ENCODE results near the gene H2AZ1. TPM values are rescaled to one million over a fixed set of nuclear protein-coding genes. Genes with fewer than 3 reads are reported as not detected.
"Not testable (repeated sequence)": the region's sequence is repeated elsewhere in the genome, so short reads cannot be mapped to it uniquely, and the experiment has no call there.

The H2AZ1 gene
- total RNA-seq, 2 experiments from 2014 or later: 426 to 554 TPM

DNA sequence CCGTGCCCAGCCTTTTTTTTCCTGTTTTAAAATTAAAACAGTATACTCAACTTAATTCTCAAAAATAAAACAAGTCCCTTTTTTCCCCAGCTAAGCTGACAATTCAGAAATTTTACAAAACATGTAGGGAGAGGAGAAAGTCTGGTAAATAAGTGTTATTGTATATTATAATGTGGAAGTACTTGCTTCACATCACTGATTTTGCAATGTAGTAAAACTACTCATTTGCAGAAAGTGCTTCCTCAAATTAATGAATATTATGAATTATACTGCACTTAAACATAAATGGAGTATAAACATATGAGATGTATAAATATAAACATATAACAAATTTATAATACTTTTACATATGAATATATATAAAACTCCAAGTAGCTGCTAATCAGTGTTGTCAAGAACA, 11.6 kb upstream of the H2AZ1 start:
- no peak for DNase-seq
- peaks cover 12% of the 10 kb centered on the region for H3K27me3 Mint-ChIP-seq
- peaks cover 21% of the 10 kb centered on the region for H3K4me1 Mint-ChIP-seq
- POLR2A ChIA-PET: no interaction called here
- no peak overlapping the region for H3K27ac Mint-ChIP-seq
- H3K9me3 Mint-ChIP-seq: peaks cover 8% of the 10 kb centered on the region
- peaks cover 6% of the 10 kb centered on the region for H3K36me3 Mint-ChIP-seq (ENCODE audit: low read depth)
- CTCF ChIA-PET: interaction anchor here (1.0 kb wide), 1 partner anchor 10 kb away, joined by 3 read pairs; no protein-coding TSS in a partner anchor
- H3K4me3 Mint-ChIP-seq: no peak overlapping the region

DNA sequence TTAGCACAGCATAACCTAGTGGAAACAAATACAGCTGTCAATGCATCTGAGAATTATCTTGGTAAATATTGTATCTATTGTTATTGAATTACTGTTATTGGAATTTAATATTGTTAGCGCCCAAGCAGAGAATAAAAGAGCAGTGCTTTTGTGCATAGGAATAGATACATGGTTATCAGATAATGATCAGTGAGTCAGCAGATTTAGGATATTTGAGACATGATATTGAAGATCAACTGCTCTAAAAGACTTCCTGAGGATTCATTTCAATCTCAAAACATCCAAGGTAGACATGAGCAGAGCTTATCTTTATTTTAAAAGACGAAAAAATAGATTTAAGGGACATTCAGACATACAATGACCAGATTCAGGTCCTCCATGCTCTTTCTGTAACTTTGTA, 10.6 kb upstream of the H2AZ1 start:
- H3K27ac Mint-ChIP-seq: no peak overlapping the region
- H3K36me3 Mint-ChIP-seq (ENCODE audit: low read depth): peaks cover 11% of the 10 kb centered on the region
- no peak for DNase-seq
- peaks cover 10% of the 10 kb centered on the region for H3K9me3 Mint-ChIP-seq
- no peak overlapping the region for H3K4me3 Mint-ChIP-seq
- H3K4me1 Mint-ChIP-seq: peaks cover 12% of the 10 kb centered on the region
- ChIA-PET POLR2A (no interaction called here), CTCF (interaction anchor here (0.9 kb wide), 1 partner anchor 133 kb away, joined by 3 read pairs; no protein-coding TSS in a partner anchor)
- H3K27me3 Mint-ChIP-seq: peaks cover 10% of the 10 kb centered on the region

DNA sequence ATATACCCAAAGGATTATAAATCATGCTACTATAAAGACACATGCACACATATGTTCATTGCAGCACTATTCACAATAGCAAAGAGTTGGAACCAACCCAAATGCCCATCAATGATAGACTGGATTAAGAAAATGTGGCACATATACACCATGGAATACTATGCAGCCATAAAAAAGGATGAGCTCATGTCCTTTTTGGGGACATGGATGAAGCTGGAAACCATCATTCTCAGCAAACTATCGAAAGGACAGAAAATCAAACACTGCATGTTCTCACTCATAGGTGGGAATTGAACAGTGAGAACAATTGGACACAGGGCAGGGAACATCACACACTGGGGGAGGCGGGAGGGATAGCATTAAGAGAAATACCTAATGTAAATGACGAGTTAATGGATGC, 8.1 kb upstream of the H2AZ1 start:
- not testable (repeated sequence) for H3K27ac Mint-ChIP-seq

DNA sequence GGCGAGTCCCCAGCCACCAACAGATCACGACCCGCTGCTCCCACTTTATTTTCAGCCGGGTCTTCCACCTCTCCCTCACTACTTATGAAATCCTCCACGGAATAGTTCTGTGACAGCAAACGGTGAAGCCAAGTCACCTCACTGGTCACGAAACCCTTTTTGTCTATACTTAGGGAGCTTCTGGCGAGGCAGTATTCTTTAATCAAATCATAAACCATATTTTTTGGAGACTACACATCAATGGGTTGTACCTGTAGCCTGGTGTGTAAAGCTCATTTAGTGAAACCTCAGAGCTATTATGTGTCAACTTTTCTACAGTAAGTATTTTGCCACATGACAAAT, 809 bp upstream of the H2AZ1 start:
- no peak for DNase-seq
- ChIA-PET CTCF (interaction anchor here (1.0 to 1.8 kb wide), 2 partner anchors 10 to 145 kb away, joined by 3 to 5 read pairs; no protein-coding TSS in a partner anchor), POLR2A (interaction anchor here (1.0 to 1.1 kb wide), 2 partner anchors 15 to 134 kb away, joined by 4 read pairs; partner anchors contain the start of gene DAPP1)
- Mint-ChIP-seq H3K4me1 (peaks cover 18% of the 10 kb centered on the region), H3K9me3 (peaks cover 2% of the 10 kb centered on the region), H3K27ac (no peak overlapping the region), H3K27me3 (no peaks in the 10 kb centered on the region), H3K36me3 (ENCODE audit: low read depth) (peaks cover 3% of the 10 kb centered on the region), H3K4me3 (no peak overlapping the region)

More for the DNA sequence above, 8.1 kb upstream of the H2AZ1 start:
- DNase-seq, H3K4me3 Mint-ChIP-seq, H3K4me1 Mint-ChIP-seq, POLR2A ChIA-PET, CTCF ChIA-PET: not testable (repeated sequence)
- Mint-ChIP-seq H3K9me3 (peaks cover 10% of the 10 kb centered on the region), H3K36me3 (ENCODE audit: low read depth) (peaks cover 11% of the 10 kb centered on the region), H3K27me3 (peaks cover 10% of the 10 kb centered on the region)

DNA sequence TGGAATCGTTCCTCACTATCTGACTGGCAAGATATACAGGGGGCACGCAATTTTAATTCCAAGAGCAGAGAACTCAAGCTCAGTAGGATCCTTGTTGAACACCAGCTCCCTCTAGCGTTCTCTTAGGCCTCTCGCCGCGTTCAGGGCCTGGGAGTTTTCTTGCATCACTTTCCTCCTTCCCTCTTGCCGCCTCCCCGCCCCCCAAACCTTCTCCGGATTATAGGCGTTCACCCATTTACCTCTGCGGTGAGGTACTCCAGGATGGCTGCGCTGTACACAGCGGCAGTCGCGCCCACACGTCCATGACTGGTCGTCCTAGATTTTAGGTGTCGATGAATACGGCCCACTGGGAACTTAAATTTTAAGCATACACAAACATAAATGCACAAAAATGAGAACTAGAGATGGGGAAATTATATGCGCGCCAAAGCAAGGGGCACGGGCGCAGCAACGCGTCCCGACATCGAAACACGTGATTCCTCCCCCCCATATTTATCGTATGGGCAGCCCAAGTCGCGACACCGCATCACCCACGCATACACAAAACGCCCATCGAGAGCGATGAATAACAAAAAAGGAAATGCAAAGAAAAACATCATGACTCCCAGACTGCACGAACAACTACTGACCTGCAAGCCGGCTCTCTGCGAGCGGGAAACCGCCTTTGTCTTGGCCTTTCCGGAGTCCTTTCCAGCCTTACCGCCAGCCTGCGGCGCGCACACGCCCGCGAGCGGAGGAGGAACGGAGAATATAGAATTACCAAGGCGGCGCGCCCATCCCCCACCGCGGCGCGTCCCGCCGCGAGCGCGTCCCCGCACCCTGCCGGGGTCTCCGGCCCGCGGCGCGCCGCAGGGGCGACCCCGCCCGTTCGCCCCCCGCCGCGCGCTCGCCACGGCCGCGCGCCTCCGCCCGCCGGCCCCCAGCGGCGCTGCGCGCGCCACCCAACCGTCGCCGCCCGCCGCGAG, 759 bp downstream of the H2AZ1 start:
- H3K4me3 Mint-ChIP-seq: no peak overlapping the region
- H3K9me3 Mint-ChIP-seq: peaks cover 4% of the 10 kb centered on the region
- peaks cover 30% of the 10 kb centered on the region for H3K4me1 Mint-ChIP-seq
- POLR2A ChIA-PET: interaction anchor here (1.4 kb wide), 1 partner anchor 132 kb away, joined by 8 read pairs; the partner anchor contains the start of gene DAPP1
- H3K27ac Mint-ChIP-seq: no peak overlapping the region
- no peaks in the 10 kb centered on the region for H3K27me3 Mint-ChIP-seq
- CTCF ChIA-PET: interaction anchor here (0.5 to 1.8 kb wide), 12 partner anchors 10 to 386 kb away, joined by 3 to 16 read pairs (median 4); partner anchors contain the start of genes LAMTOR3 and TRMT10A
- peaks cover 12% of the 10 kb centered on the region for H3K36me3 Mint-ChIP-seq (ENCODE audit: low read depth)
- peak; percentile 94 for DNase-seq

DNA sequence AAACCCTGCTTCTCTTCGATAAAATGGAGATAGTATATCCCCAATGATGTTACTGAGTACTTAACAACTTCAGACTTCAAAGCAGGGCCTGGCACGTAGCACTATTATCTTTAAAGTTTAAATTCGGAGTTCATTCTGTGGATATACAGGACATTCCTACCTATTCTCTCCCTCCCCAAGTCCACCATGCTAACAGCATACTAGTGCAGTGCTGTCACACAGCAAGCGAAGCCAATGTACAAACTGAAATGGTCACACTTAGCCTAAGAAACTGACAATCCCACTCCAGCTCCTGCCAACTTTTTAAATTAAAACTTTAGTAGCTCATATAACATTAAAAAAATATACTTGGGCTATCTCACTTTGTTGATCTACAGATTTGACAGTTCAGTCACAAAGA, 2.5 kb downstream of the H2AZ1 start:
- Mint-ChIP-seq H3K9me3 (peaks cover 10% of the 10 kb centered on the region), H3K4me3 (no peak overlapping the region), H3K27ac (no peak overlapping the region), H3K36me3 (ENCODE audit: low read depth) (peaks cover 28% of the 10 kb centered on the region), H3K27me3 (no peaks in the 10 kb centered on the region), H3K4me1 (peaks cover 47% of the 10 kb centered on the region)
- ChIA-PET POLR2A (interaction anchor here (0.6 to 2.3 kb wide), 2 partner anchors 31 to 53 kb away, joined by 8 to 12 read pairs; partner anchors contain the start of gene LAMTOR3), CTCF (interaction anchor here (0.6 to 3.1 kb wide), 7 partner anchors 8 to 952 kb away, joined by 3 to 16 read pairs (median 8); partner anchors contain the start of genes DAPP1, METAP1 and TRMT10A)
- DNase-seq: no peak

DNA sequence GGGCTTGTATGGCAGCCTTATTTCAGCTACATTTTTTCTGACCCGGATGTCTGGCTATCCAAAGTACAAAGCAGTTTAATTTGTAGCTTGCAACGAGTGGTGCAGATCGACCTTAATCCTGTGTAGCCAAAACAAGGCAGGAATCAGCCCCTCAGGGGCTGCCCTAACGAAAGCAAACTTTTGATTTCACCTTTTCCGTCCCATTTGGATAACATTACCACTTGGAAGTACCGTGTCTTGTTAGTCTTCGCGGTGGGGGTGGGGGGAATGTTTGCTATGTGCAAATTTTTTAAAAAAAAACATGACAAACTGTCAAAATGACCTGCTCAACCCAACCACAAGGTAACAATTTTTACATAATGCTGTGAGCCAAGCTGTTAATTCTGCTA, 2.9 kb downstream of the H2AZ1 start:
- peaks cover 48% of the 10 kb centered on the region for H3K4me1 Mint-ChIP-seq
- CTCF ChIA-PET: interaction anchor here (0.6 to 3.1 kb wide), 6 partner anchors 8 to 952 kb away, joined by 3 to 13 read pairs (median 4); partner anchors contain the start of genes DAPP1, METAP1 and TRMT10A
- no peak for DNase-seq
- peaks cover 10% of the 10 kb centered on the region for H3K9me3 Mint-ChIP-seq
- POLR2A ChIA-PET: interaction anchor here (0.5 to 2.3 kb wide), 5 partner anchors 30 to 146 kb away, joined by 3 to 12 read pairs (median 5); partner anchors contain the start of genes DAPP1 and LAMTOR3
- H3K4me3 Mint-ChIP-seq: no peak overlapping the region
- no peak overlapping the region for H3K27ac Mint-ChIP-seq
- H3K36me3 Mint-ChIP-seq (ENCODE audit: low read depth): peaks cover 30% of the 10 kb centered on the region
- H3K27me3 Mint-ChIP-seq: no peaks in the 10 kb centered on the region

DNA sequence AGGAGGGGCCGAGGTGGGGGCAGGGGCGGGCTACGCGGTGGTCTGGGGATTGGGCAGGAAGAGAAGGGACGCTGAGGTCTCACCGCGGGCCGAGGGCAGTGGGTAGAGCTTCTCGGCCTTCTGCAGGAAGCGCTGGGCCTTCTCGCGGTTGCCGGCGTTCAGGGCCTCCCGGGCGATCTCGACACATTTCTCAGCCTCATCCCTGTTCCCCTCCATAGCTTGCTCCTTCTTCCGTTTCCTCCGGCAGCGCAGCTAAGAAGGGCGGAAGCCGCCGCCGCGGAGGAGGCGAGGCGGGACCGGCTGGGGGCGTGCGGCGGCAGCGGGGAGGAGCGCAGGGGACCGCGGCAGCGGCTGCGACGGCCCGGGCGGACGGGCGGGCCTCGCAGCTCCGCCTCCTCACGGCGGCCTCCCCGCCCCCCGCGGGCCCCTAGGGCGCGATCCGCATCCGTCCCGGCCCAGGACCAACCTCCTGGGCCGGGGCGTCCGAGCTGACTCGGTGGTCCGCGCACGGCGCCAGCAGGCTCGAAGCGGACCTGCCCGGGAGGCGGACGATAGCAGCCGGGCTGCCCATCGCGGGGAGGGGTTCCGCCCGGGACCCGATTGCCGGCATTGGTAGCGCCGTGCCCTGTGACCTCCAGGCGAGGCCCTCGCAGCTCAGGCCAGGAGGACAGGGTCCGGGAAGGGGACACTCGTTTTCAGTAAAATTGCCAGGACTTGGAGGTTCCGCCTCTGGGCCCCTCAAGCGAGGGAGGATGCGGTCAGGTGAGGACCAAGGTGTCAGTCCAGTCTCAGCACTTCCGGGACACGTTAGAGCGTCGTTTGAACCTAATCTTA, 3.5 kb downstream of the H2AZ1 start, which contains the start of gene DNAJB14:
DNAJB14 (minus strand) TSS at position 263 of the 834 bp plus-strand sequence; CDS start at position 216, 47 bp downstream.
- Mint-ChIP-seq H3K4me1 (peaks cover 46% of the 10 kb centered on the region), H3K27me3 (no peaks in the 10 kb centered on the region), H3K4me3 (peak within 1 kb of the TSS; percentile 99), H3K9me3 (peaks cover 10% of the 10 kb centered on the region), H3K27ac (peak within 1 kb of the TSS; percentile 97), H3K36me3 (ENCODE audit: low read depth) (peaks cover 30% of the 10 kb centered on the region)
- ChIA-PET CTCF (interaction anchor here (0.6 to 3.1 kb wide), 7 partner anchors 8 to 386 kb away, joined by 3 to 13 read pairs (median 4); partner anchors contain the start of genes DAPP1 and TRMT10A), POLR2A (interaction anchor here (0.5 to 2.3 kb wide), 5 partner anchors 49 to 147 kb away, joined by 3 to 12 read pairs (median 4); partner anchors contain the start of genes DAPP1 and LAMTOR3)
- peak; percentile 81 for DNase-seq

DNA sequence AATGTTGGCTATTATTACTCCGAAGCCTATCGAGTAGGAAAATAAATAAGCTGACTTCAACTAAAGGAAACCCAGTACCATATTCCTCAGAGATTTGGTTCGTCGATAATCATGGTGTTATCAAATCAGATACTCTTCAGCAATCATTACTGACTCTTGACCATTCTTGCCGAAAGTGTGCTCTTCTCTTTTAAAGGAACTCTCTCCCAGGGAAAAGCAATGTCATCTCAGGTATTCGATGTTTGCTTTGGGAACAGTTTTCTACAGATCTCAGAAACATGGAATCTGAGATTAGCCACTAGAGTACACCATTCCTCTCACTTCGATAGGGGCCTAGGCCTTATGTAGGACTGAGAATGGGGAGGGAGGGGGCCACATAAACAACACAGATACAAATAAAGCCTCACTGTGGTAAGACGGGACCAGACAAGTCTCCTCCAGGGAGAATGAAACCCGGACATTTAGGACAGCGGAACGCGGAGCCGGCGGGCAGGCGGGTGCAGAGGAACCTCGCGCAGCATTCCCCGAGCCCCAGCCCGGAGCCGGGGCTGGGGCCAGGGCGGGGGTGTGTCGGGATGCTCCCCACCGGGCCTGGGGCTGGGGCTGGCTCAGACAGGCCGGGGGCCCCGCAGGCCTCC, 4.2 kb downstream of the H2AZ1 start:
- peak; percentile 17 for DNase-seq
- peaks cover 35% of the 10 kb centered on the region for H3K36me3 Mint-ChIP-seq (ENCODE audit: low read depth)
- peaks cover 10% of the 10 kb centered on the region for H3K9me3 Mint-ChIP-seq
- peaks cover 52% of the 10 kb centered on the region for H3K4me1 Mint-ChIP-seq
- H3K27me3 Mint-ChIP-seq: no peaks in the 10 kb centered on the region
- H3K27ac Mint-ChIP-seq: peak overlapping the region; percentile 97
- ChIA-PET POLR2A (interaction anchor here (1.0 to 1.3 kb wide), 2 partner anchors 48 to 129 kb away, joined by 4 to 5 read pairs; partner anchors contain the start of gene DAPP1), CTCF (interaction anchor here (0.8 to 3.1 kb wide), 4 partner anchors 33 to 382 kb away, joined by 3 to 13 read pairs (median 6); partner anchors contain the start of gene TRMT10A)
- peak overlapping the region; percentile 99 for H3K4me3 Mint-ChIP-seq

DNA sequence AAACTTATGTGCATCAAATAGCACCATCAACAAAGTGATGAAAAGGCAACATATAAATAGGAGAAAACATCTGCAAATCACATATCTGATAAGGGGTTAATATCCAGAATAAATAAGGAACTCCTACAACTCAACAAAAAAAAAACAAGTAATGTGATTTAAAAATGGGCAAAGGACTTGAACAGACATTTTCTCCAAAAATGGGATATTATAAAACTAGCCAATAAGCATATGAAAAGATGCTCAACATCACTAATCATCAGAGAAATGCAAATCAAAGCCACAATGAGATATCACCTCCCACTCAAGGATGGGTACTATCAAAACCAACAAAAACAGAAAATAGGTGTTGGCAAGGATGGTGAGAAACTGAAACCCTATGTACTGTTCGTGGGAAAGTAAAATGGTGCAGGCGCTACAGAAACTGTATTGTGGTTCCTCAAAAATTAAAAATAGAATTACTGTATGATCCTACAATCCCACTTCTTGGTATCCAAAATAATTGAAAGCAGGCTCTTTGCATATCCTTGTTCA, 6.1 kb downstream of the H2AZ1 start:
- no peak for DNase-seq
- Mint-ChIP-seq H3K4me1 (peaks cover 57% of the 10 kb centered on the region), H3K9me3 (peaks cover 10% of the 10 kb centered on the region), H3K27ac (no peak overlapping the region), H3K36me3 (ENCODE audit: low read depth) (peaks cover 41% of the 10 kb centered on the region), H3K4me3 (peak overlapping the region; percentile 99), H3K27me3 (no peaks in the 10 kb centered on the region)
- ChIA-PET CTCF (interaction anchor here (0.5 to 1.3 kb wide), 2 partner anchors 7 to 61 kb away, joined by 3 to 4 read pairs; no protein-coding TSS in a partner anchor), POLR2A (interaction anchor here (0.6 kb wide), 1 partner anchor 128 kb away, joined by 3 read pairs; no protein-coding TSS in a partner anchor)

DNA sequence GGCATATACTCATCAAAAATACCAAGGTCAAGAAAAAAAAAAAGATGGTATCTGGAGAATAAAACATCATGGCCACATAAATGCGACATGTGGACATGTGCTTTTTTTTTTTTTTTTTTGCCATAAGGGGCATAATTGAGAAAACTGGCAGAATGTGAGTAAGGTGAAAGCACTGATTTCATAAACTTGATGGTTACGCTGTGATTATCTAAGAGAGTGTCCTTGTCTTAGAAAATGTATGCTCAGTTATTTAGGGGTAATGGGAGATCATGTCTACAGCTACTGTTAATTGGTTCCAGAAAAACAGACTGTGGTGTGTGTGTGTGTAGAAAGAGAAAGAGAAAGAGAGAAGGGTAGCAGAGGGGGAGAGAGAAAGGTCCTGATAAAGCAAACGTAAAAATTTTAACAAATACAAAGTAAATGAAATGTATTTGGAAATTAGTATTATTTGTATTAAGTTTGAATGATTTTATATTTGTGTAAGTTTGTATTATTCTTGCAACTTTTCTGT, 11.8 kb downstream of the H2AZ1 start:
- H3K9me3 Mint-ChIP-seq: peaks cover 21% of the 10 kb centered on the region
- H3K27me3 Mint-ChIP-seq: no peaks in the 10 kb centered on the region
- CTCF ChIA-PET: interaction anchor here (0.6 to 3.1 kb wide), 4 partner anchors 9 to 425 kb away, joined by 3 to 16 read pairs (median 7); no protein-coding TSS in a partner anchor
- peaks cover 60% of the 10 kb centered on the region for H3K36me3 Mint-ChIP-seq (ENCODE audit: low read depth)
- H3K4me1 Mint-ChIP-seq: peaks cover 26% of the 10 kb centered on the region
- POLR2A ChIA-PET: no interaction called here
- no peak overlapping the region for H3K27ac Mint-ChIP-seq
- no peak for DNase-seq
- H3K4me3 Mint-ChIP-seq: no peak overlapping the region

All from activated CD4-positive, alpha-beta T cell treated with anti-CD3 and anti-CD28 coated beads, Interleukin-2, amount 10 ng/mL, durations not matched to agents 7 days and 5 days (primary cell).